K562 (cell line): ENCODE results near the gene TMEM234. TPM values are rescaled to one million over a fixed set of nuclear protein-coding genes. Genes with fewer than 3 reads are reported as not detected.

Experiments
- FOXJ2 ChIP-seq: fragments of 200-800 bp; sonication (Bioruptor generic); IDR thresholded peaks from 2 replicates; pipeline ENCODE4 v1.6.1; 2016; ENCODE audit warnings: missing genetic modification characterization, missing compliant biosample characterization
- HNRNPH1 ChIP-seq: fragments of 200-400 bp; formaldehyde crosslinking; optimal IDR thresholded peaks from 2 replicates; pipeline ENCODE3; 2017; ENCODE audit warnings: low read depth, mild to moderate bottlenecking, low read length, moderate library complexity
- JUN ChIP-seq, 2 experiments: sonication (generic) in 1 of 2; formaldehyde crosslinking in 1 of 2; IDR thresholded peaks; 2 replicates each; pipeline versions ENCODE4 v1.6.1 to v1.8.0; 2012 to 2022; ENCODE audit warnings: borderline replicate concordance in 2 of 2, mild to moderate bottlenecking in 2 of 2, improper control_type of control experiment in 1 of 2, low read depth in 1 of 2, low read length in 1 of 2, missing genetic modification reagents in 1 of 2
- SREBF2 ChIP-seq: sonication (generic); formaldehyde crosslinking; IDR thresholded peaks from 2 replicates; pipeline ENCODE4 v1.4.0; 2020; ENCODE audit warnings: mild to moderate bottlenecking, missing genetic modification reagents
- TBL1XR1 ChIP-seq, 2 experiments: IDR thresholded peaks; 2 replicates each; pipeline ENCODE4 v1.6.1; 2012; ENCODE audit warnings: improper control_type of control experiment in 2 of 2, low read length in 2 of 2, mild to moderate bottlenecking in 1 of 2
- TEAD1 ChIP-seq, 2 experiments: fragments of 450-650 bp in 1 of 2; sonication (generic) in 1 of 2; formaldehyde crosslinking; IDR thresholded peaks; 2 replicates each; pipeline versions ENCODE4 v1.4.0 to v1.8.0; 2020 to 2022; ENCODE audit warnings: mild to moderate bottlenecking in 2 of 2, missing genetic modification reagents in 1 of 2
- TFE3 ChIP-seq: fragments of 450-650 bp; formaldehyde crosslinking; IDR thresholded peaks from 2 replicates; pipeline ENCODE4 v1.4.0; 2020; ENCODE audit warnings: mild to moderate bottlenecking, mixed read lengths
- ZBTB9 ChIP-seq: fragments of 450-650 bp; formaldehyde crosslinking; IDR thresholded peaks from 2 replicates; pipeline ENCODE4 v1.4.0; 2020; ENCODE audit warnings: mild to moderate bottlenecking, moderate library complexity
- ZNF764 ChIP-seq: fragments of 250-450 bp; sonication (Bioruptor Pico); IDR thresholded peaks from 2 replicates; pipeline ENCODE4 v1.4.0; 2020; ENCODE audit warnings: low read depth, mild to moderate bottlenecking, moderate library complexity
- polyA plus RNA-seq, 8 experiments: library from polyadenylated mRNA; depleted of rRNA in 4 of 8; stranded (reverse) in 5 of 8; unstranded in 3 of 8; fragments of >200 nt; fragmentation: Nextera tagmentation in 2 of 8; fragmentation: Illumina TruSeq in 1 of 8; extraction: Ambion mirVana in 2 of 8; extraction: Trizol in 1 of 8; gene quantifications; 2 replicates each; pipeline versions ENCODE4 v1.2.1 to v1.2.3, GENCODE V29; 2011 to 2014; ENCODE audit warnings: inconsistent platforms in 1 of 8, missing spikeins in 1 of 8
- total RNA-seq, 7 experiments: library from RNA; depleted of rRNA in 6 of 7; stranded (reverse); fragments of >200 nt in 6 of 7; fragmentation: Illumina TruSeq in 2 of 7; extraction: Trizol in 2 of 7; gene quantifications; 2 replicates each; pipeline versions ENCODE4 v1.2.1 to v1.2.3, GENCODE V29; 2011 to 2021; ENCODE audit warnings: low replicate concordance in 1 of 7
- TF ChIP-seq, protein P1 (sequence below): sonication (generic); formaldehyde crosslinking; IDR thresholded peaks from 2 replicates; pipeline ENCODE4 v1.8.1; 2023; ENCODE audit warnings: missing genetic modification reagents, mild to moderate bottlenecking, borderline replicate concordance
- TF ChIP-seq, protein P2 (sequence below): sonication (generic); formaldehyde crosslinking; IDR thresholded peaks from 2 replicates; pipeline ENCODE4 v1.8.1; 2022; ENCODE audit warnings: missing genetic modification reagents
- TF ChIP-seq, protein P3 (sequence below): sonication (generic); formaldehyde crosslinking; IDR thresholded peaks from 2 replicates; pipeline ENCODE4 v1.8.1; 2023; ENCODE audit warnings: mild to moderate bottlenecking, missing genetic modification reagents
- TF ChIP-seq, protein P4 (sequence below): fragments of 450-650 bp; formaldehyde crosslinking; conservative IDR thresholded peaks from 2 replicates; pipeline ENCODE4 v1.4.0; 2022; ENCODE audit warnings: mild to moderate bottlenecking, missing genetic modification characterization

TMEM234 gene
- total and polyA plus RNA-seq, 9 of the 15 experiments (the other 6 are each of a cell fraction or from before 2014, with no cell fraction given), result 5.0 to 12.9 (median 7.6) TPM

- TF ChIP-seq TFE3 (CRISPR knock-in tag) (no peak), TEAD1 (CRISPR knock-in tag; IDR thresholded peaks at IDR 0.05) (peak; percentile 18 to 82; a peak in 1 of 4 replicates), JUN (IDR thresholded peaks at IDR 0.05; ENCODE audit: borderline replicate concordance, low read depth, low read length) (peak; percentile 57; the same call in 1 of the 2 replicates), JUN (CRISPR knock-in tag; IDR thresholded peaks at IDR 0.05; ENCODE audit: borderline replicate concordance) (no peak; the same call in 1 of the 2 replicates), ZBTB9 (0 out of 2 replicates have a peak, but pooled peaks have one; percentile 75), ZNF764 (no peak), HNRNPH1 (no peak), FOXJ2 (peak; percentile 1; the same call in 1 of the 2 replicates), TBL1XR1 (IDR thresholded peaks at IDR 0.05; ENCODE audit: low read length in 2 of 2) (peak; percentile 14 to 34; a peak in 2 of 4 replicates), SREBF2 (no peak)
- TF ChIP-seq, protein P1, sequence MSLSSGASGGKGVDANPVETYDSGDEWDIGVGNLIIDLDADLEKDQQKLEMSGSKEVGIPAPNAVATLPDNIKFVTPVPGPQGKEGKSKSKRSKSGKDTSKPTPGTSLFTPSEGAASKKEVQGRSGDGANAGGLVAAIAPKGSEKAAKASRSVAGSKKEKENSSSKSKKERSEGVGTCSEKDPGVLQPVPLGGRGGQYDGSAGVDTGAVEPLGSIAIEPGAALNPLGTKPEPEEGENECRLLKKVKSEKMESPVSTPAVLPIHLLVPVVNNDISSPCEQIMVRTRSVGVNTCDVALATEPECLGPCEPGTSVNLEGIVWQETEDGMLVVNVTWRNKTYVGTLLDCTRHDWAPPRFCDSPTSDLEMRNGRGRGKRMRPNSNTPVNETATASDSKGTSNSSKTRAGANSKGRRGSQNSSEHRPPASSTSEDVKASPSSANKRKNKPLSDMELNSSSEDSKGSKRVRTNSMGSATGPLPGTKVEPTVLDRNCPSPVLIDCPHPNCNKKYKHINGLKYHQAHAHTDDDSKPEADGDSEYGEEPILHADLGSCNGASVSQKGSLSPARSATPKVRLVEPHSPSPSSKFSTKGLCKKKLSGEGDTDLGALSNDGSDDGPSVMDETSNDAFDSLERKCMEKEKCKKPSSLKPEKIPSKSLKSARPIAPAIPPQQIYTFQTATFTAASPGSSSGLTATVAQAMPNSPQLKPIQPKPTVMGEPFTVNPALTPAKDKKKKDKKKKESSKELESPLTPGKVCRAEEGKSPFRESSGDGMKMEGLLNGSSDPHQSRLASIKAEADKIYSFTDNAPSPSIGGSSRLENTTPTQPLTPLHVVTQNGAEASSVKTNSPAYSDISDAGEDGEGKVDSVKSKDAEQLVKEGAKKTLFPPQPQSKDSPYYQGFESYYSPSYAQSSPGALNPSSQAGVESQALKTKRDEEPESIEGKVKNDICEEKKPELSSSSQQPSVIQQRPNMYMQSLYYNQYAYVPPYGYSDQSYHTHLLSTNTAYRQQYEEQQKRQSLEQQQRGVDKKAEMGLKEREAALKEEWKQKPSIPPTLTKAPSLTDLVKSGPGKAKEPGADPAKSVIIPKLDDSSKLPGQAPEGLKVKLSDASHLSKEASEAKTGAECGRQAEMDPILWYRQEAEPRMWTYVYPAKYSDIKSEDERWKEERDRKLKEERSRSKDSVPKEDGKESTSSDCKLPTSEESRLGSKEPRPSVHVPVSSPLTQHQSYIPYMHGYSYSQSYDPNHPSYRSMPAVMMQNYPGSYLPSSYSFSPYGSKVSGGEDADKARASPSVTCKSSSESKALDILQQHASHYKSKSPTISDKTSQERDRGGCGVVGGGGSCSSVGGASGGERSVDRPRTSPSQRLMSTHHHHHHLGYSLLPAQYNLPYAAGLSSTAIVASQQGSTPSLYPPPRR, result no peak; the same call in none of the 2 replicates
- TF ChIP-seq, protein P2, sequence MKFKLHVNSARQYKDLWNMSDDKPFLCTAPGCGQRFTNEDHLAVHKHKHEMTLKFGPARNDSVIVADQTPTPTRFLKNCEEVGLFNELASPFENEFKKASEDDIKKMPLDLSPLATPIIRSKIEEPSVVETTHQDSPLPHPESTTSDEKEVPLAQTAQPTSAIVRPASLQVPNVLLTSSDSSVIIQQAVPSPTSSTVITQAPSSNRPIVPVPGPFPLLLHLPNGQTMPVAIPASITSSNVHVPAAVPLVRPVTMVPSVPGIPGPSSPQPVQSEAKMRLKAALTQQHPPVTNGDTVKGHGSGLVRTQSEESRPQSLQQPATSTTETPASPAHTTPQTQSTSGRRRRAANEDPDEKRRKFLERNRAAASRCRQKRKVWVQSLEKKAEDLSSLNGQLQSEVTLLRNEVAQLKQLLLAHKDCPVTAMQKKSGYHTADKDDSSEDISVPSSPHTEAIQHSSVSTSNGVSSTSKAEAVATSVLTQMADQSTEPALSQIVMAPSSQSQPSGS (CRISPR knock-in tag), result no peak
- TF ChIP-seq, protein P3, sequence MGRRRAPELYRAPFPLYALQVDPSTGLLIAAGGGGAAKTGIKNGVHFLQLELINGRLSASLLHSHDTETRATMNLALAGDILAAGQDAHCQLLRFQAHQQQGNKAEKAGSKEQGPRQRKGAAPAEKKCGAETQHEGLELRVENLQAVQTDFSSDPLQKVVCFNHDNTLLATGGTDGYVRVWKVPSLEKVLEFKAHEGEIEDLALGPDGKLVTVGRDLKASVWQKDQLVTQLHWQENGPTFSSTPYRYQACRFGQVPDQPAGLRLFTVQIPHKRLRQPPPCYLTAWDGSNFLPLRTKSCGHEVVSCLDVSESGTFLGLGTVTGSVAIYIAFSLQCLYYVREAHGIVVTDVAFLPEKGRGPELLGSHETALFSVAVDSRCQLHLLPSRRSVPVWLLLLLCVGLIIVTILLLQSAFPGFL (CRISPR knock-in tag), result no peak
- TF ChIP-seq, protein P4, sequence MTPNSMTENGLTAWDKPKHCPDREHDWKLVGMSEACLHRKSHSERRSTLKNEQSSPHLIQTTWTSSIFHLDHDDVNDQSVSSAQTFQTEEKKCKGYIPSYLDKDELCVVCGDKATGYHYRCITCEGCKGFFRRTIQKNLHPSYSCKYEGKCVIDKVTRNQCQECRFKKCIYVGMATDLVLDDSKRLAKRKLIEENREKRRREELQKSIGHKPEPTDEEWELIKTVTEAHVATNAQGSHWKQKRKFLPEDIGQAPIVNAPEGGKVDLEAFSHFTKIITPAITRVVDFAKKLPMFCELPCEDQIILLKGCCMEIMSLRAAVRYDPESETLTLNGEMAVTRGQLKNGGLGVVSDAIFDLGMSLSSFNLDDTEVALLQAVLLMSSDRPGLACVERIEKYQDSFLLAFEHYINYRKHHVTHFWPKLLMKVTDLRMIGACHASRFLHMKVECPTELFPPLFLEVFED (CRISPR knock-in tag), result no peak; the same call in none of the 2 replicates
Measured at GRCh38 chr1:32179443-32180185, 42.5 kb downstream of the TMEM234 start, which contains the start of gene TXLNA (continued).
